ENCODE results near the gene PIAS1.
"Not testable (repeated sequence)": the region's sequence is repeated elsewhere in the genome, so short reads cannot be mapped to it uniquely, and the experiment has no call there.

The PIAS1 gene

GRCh38 chr15:68224108-68224507, 170.0 kb downstream of the PIAS1 start:
- no peak overlapping the region for H2AFZ ChIP-seq (ENCODE audit: low read depth)
- no peak overlapping the region; the same call in 1 of the 2 replicates for H3K27ac ChIP-seq
- H3K4me3 ChIP-seq (IDR thresholded peaks at IDR 0.05; ENCODE audit: insufficient read depth, low read depth, low read length): no peak overlapping the region
- H3K27me3 ChIP-seq (ENCODE audit: insufficient read depth, low read depth): no peaks in the 10 kb centered on the region
- H3K36me3 ChIP-seq (ENCODE audit: insufficient read depth): no peaks in the 10 kb centered on the region
- no peak overlapping the region for H3K9ac ChIP-seq
- H4K20me1 ChIP-seq (ENCODE audit: insufficient read depth): no peaks in the 10 kb centered on the region
- H3K79me2 ChIP-seq (ENCODE audit: insufficient read depth, low read depth): peaks cover 80% of the 10 kb centered on the region
- no peak for TF ChIP-seq CTCF (conservative IDR thresholded peaks at IDR 0.05; ENCODE audit: low read depth, low read length)
- peak overlapping the region; percentile 67; the same call in 1 of the 2 replicates for H3K4me2 ChIP-seq
- H3K4me1 ChIP-seq (ENCODE audit: low read depth, poor library complexity, severe bottlenecking): peaks cover 47% of the 10 kb centered on the region

GRCh38 chr15:68224546-68225250, 170.6 kb downstream of the PIAS1 start:
- Histone ChIP-seq H3K36me3 (ENCODE audit: insufficient read depth) (no peaks in the 10 kb centered on the region), H2AFZ (ENCODE audit: low read depth) (no peak overlapping the region), H3K9ac (no peak overlapping the region), H3K27ac (peak overlapping the region; percentile 30), H3K4me2 (peak overlapping the region; percentile 67), H3K4me1 (ENCODE audit: low read depth, poor library complexity, severe bottlenecking) (peaks cover 47% of the 10 kb centered on the region), H4K20me1 (ENCODE audit: insufficient read depth) (no peaks in the 10 kb centered on the region), H3K27me3 (ENCODE audit: insufficient read depth, low read depth) (no peaks in the 10 kb centered on the region), H3K79me2 (ENCODE audit: insufficient read depth, low read depth) (peaks cover 75% of the 10 kb centered on the region), H3K4me3 (IDR thresholded peaks at IDR 0.05; ENCODE audit: insufficient read depth, low read depth, low read length) (no peak overlapping the region)
- no peak for TF ChIP-seq CTCF (conservative IDR thresholded peaks at IDR 0.05; ENCODE audit: low read depth, low read length)

- Histone ChIP-seq H3K27ac (peak overlapping the region; percentile 30), H3K79me2 (ENCODE audit: insufficient read depth, low read depth) (peaks cover 68% of the 10 kb centered on the region), H3K4me1 (ENCODE audit: low read depth, poor library complexity, severe bottlenecking) (peaks cover 51% of the 10 kb centered on the region), H3K4me2 (peak overlapping the region; percentile 67)
- not testable (repeated sequence) for H3K9ac ChIP-seq; H3K27me3 ChIP-seq (ENCODE audit: insufficient read depth, low read depth); H2AFZ ChIP-seq (ENCODE audit: low read depth); H3K36me3 ChIP-seq (ENCODE audit: insufficient read depth); H3K4me3 ChIP-seq (IDR thresholded peaks at IDR 0.05; ENCODE audit: insufficient read depth, low read depth, low read length); H4K20me1 ChIP-seq (ENCODE audit: insufficient read depth)
Observed at GRCh38 chr15:68225442-68225841, 171.3 kb downstream of the PIAS1 start.

- Histone ChIP-seq H2AFZ (ENCODE audit: low read depth) (no peak overlapping the region; the same call in 1 of the 2 replicates), H3K27ac (peak overlapping the region; percentile 83; the same call in 1 of the 2 replicates), H3K9ac (peak overlapping the region; percentile 95; the same call in 1 of the 2 replicates), H3K27me3 (ENCODE audit: insufficient read depth, low read depth) (no peaks in the 10 kb centered on the region), H3K4me3 (IDR thresholded peaks at IDR 0.05; ENCODE audit: insufficient read depth, low read depth, low read length) (no peak overlapping the region), H3K4me1 (ENCODE audit: low read depth, poor library complexity, severe bottlenecking) (peaks cover 58% of the 10 kb centered on the region), H3K36me3 (ENCODE audit: insufficient read depth) (no peaks in the 10 kb centered on the region), H3K79me2 (ENCODE audit: insufficient read depth, low read depth) (peaks cover 65% of the 10 kb centered on the region), H3K4me2 (peak overlapping the region; percentile 88), H4K20me1 (ENCODE audit: insufficient read depth) (no peaks in the 10 kb centered on the region)
- no peak for TF ChIP-seq CTCF (conservative IDR thresholded peaks at IDR 0.05; ENCODE audit: low read depth, low read length)
Observed at GRCh38 chr15:68227643-68228142, 173.6 kb downstream of the PIAS1 start.
